WTC11 (cell line): ENCODE results near the gene ARSJ. TPM values are rescaled to one million over a fixed set of nuclear protein-coding genes. Genes with fewer than 3 reads are reported as not detected.
A peak's percentile ranks its signal among the peaks of the same experiment; 100 is the strongest.
"Not testable (repeated sequence)": the region's sequence is repeated elsewhere in the genome, so short reads cannot be mapped to it uniquely, and the experiment has no call there.

Experiments used
- ATAC-seq: fragments of 200-7000 bp; cut with Tn5 transposase; 2 replicates; pipeline ENCODE4 v1.10.0; 2021; ENCODE audit warnings: mild to moderate bottlenecking, moderate library complexity
- CTCF ChIA-PET: fragments of 300-600 bp; sonication (Branson Sonifier 250); formaldehyde crosslinking; loops from one replicate; lab custom pipeline; 2021; ENCODE audit warnings: antibody characterized with exemption; lab: Charles Lee
- POLR2A ChIA-PET: fragments of 350-600 bp; sonication (Branson Sonifier 250); formaldehyde crosslinking; loops from one replicate; lab custom pipeline; 2021; ENCODE audit warnings: antibody characterized with exemption; lab: Charles Lee
- DNase-seq: peaks from one replicate; pipeline ENCODE4 v3.0.0; 2021; ENCODE audit warnings: low spot score
- H3K27ac Mint-ChIP-seq: 2 replicates; pipeline ENCODE4 v1.8.0; 2021; ENCODE audit warnings: mixed read lengths
- H3K27me3 Mint-ChIP-seq: 2 replicates; pipeline ENCODE4 v1.8.0; 2021; ENCODE audit warnings: low read depth, mild to moderate bottlenecking, moderate library complexity, mixed read lengths
- H3K36me3 Mint-ChIP-seq: 2 replicates; pipeline ENCODE4 v1.8.0; 2021; ENCODE audit warnings: mixed read lengths
- H3K4me1 Mint-ChIP-seq: 2 replicates; pipeline ENCODE4 v1.8.0; 2022; ENCODE audit warnings: mixed read lengths
- H3K4me3 Mint-ChIP-seq: 2 replicates; pipeline ENCODE4 v1.8.0; 2021; ENCODE audit warnings: mild to moderate bottlenecking, moderate library complexity, mixed read lengths
- H3K9me3 Mint-ChIP-seq: 2 replicates; pipeline ENCODE4 v1.8.0; 2021; ENCODE audit warnings: mixed read lengths
- E2F1 ChIP-seq: sonication (generic); formaldehyde crosslinking; IDR thresholded peaks from 2 replicates; pipeline ENCODE4 v1.8.0; 2022; ENCODE audit warnings: mild to moderate bottlenecking, missing genetic modification reagents
- NR3C1 ChIP-seq: sonication (generic); formaldehyde crosslinking; conservative IDR thresholded peaks from 2 replicates; pipeline ENCODE4 v1.8.1; 2023; ENCODE audit warnings: low read depth, mild to moderate bottlenecking, missing genetic modification reagents
- SMAD4 ChIP-seq: sonication (generic); formaldehyde crosslinking; IDR thresholded peaks from 2 replicates; pipeline ENCODE4 v1.8.0; 2022; ENCODE audit warnings: mild to moderate bottlenecking, missing genetic modification reagents
- ZNF138 ChIP-seq: sonication (generic); formaldehyde crosslinking; conservative IDR thresholded peaks from 2 replicates; pipeline ENCODE4 v1.8.1; 2022; ENCODE audit warnings: mild to moderate bottlenecking, moderate library complexity, missing genetic modification reagents
- ZNF232 ChIP-seq: sonication (generic); formaldehyde crosslinking; IDR thresholded peaks from 2 replicates; pipeline ENCODE4 v1.8.0; 2022; ENCODE audit warnings: mild to moderate bottlenecking, missing genetic modification reagents
- total RNA-seq: library from RNA; stranded (reverse); gene quantifications from 3 replicates; pipeline ENCODE4 v1.2.3, GENCODE V29; 2021
- TF ChIP-seq, protein P1 (sequence below): sonication (generic); formaldehyde crosslinking; IDR thresholded peaks from 2 replicates; pipeline ENCODE4 v1.8.1; 2023; ENCODE audit warnings: mild to moderate bottlenecking, missing genetic modification reagents
- TF ChIP-seq, protein P2 (sequence below): sonication (generic); formaldehyde crosslinking; IDR thresholded peaks from 2 replicates; pipeline ENCODE4 v1.8.0; 2022; ENCODE audit warnings: mild to moderate bottlenecking, missing genetic modification reagents
- TF ChIP-seq, protein P3 (sequence below): sonication (generic); formaldehyde crosslinking; IDR thresholded peaks from 2 replicates; pipeline ENCODE4 v1.8.1; 2022; ENCODE audit warnings: low read depth, missing genetic modification reagents, borderline replicate concordance
- TF ChIP-seq, protein P4 (sequence below): sonication (generic); formaldehyde crosslinking; IDR thresholded peaks from 2 replicates; pipeline ENCODE4 v1.8.1; 2023; ENCODE audit warnings: mild to moderate bottlenecking, moderate library complexity, missing genetic modification reagents
- TF ChIP-seq, protein P5 (sequence below): sonication (generic); formaldehyde crosslinking; IDR thresholded peaks from 2 replicates; pipeline ENCODE4 v1.8.1; 2022; ENCODE audit warnings: mild to moderate bottlenecking, moderate library complexity, missing genetic modification reagents

Gene ARSJ
- total RNA-seq, 1 experiment from 2014 or later, result 6.6 TPM

DNA sequence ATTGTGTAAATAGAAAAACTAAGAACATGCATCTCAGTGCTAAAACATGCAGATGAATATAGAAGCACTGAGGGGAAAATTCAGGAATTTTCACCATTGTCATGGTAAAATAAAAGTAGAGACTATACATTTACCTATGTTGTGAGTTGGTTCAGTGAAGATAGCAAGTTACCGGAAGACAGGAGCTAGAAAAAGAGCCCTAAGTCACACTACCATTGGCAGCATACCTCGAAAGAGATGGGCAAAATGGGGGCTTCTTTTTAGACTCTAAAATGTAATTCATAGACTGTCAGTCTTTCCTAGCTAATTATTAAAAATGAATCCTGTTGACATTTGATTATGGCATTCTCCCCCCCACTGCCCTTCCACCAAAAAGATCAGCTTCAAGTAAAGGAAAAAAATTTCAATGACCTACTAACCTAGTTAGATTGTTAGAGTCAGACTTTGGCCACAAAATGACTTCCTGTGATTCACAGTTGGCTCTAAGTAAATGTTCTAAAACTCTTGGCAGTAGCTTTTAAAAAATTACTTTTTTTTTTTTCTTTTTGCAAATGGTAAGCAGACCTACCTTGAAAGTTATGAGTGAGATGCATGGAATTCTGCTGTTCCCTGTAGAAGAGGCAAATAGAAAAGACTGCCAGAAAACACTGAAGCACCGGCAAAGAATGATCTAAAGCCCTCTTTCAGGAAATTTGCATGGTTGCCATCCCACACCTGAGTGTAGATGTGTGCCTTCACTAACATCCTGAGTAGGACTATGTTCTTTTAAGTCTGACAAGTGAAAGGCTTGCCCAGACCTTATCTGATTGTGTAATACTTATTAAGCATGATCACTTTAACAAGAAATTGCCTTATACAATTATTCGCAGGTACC is 26.4 kb upstream of the ARSJ start:
- Mint-ChIP-seq H3K9me3 (peaks cover 6% of the 10 kb centered on the region; the same call in 1 of the 2 replicates), H3K4me3 (no peak overlapping the region), H3K4me1 (peaks cover 32% of the 10 kb centered on the region), H3K27me3 (no peaks in the 10 kb centered on the region), H3K36me3 (no peaks in the 10 kb centered on the region), H3K27ac (no peak overlapping the region)
- DNase-seq, result no peak
- no peak for TF ChIP-seq NR3C1 (CRISPR knock-in tag)
- no peak for TF ChIP-seq ZNF138 (CRISPR knock-in tag)
- TF ChIP-seq, protein P1, sequence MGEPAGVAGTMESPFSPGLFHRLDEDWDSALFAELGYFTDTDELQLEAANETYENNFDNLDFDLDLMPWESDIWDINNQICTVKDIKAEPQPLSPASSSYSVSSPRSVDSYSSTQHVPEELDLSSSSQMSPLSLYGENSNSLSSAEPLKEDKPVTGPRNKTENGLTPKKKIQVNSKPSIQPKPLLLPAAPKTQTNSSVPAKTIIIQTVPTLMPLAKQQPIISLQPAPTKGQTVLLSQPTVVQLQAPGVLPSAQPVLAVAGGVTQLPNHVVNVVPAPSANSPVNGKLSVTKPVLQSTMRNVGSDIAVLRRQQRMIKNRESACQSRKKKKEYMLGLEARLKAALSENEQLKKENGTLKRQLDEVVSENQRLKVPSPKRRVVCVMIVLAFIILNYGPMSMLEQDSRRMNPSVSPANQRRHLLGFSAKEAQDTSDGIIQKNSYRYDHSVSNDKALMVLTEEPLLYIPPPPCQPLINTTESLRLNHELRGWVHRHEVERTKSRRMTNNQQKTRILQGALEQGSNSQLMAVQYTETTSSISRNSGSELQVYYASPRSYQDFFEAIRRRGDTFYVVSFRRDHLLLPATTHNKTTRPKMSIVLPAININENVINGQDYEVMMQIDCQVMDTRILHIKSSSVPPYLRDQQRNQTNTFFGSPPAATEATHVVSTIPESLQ, result no peak
- TF ChIP-seq, protein P2, sequence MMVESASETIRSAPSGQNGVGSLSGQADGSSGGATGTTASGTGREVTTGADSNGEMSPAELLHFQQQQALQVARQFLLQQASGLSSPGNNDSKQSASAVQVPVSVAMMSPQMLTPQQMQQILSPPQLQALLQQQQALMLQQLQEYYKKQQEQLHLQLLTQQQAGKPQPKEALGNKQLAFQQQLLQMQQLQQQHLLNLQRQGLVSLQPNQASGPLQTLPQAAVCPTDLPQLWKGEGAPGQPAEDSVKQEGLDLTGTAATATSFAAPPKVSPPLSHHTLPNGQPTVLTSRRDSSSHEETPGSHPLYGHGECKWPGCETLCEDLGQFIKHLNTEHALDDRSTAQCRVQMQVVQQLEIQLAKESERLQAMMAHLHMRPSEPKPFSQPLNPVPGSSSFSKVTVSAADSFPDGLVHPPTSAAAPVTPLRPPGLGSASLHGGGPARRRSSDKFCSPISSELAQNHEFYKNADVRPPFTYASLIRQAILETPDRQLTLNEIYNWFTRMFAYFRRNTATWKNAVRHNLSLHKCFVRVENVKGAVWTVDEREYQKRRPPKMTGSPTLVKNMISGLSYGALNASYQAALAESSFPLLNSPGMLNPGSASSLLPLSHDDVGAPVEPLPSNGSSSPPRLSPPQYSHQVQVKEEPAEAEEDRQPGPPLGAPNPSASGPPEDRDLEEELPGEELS (CRISPR knock-in tag), result no peak
- TF ChIP-seq ZNF232 (CRISPR knock-in tag), result no peak
- TF ChIP-seq, protein P3, sequence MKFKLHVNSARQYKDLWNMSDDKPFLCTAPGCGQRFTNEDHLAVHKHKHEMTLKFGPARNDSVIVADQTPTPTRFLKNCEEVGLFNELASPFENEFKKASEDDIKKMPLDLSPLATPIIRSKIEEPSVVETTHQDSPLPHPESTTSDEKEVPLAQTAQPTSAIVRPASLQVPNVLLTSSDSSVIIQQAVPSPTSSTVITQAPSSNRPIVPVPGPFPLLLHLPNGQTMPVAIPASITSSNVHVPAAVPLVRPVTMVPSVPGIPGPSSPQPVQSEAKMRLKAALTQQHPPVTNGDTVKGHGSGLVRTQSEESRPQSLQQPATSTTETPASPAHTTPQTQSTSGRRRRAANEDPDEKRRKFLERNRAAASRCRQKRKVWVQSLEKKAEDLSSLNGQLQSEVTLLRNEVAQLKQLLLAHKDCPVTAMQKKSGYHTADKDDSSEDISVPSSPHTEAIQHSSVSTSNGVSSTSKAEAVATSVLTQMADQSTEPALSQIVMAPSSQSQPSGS (CRISPR knock-in tag), result no peak
- TF ChIP-seq, protein P4, sequence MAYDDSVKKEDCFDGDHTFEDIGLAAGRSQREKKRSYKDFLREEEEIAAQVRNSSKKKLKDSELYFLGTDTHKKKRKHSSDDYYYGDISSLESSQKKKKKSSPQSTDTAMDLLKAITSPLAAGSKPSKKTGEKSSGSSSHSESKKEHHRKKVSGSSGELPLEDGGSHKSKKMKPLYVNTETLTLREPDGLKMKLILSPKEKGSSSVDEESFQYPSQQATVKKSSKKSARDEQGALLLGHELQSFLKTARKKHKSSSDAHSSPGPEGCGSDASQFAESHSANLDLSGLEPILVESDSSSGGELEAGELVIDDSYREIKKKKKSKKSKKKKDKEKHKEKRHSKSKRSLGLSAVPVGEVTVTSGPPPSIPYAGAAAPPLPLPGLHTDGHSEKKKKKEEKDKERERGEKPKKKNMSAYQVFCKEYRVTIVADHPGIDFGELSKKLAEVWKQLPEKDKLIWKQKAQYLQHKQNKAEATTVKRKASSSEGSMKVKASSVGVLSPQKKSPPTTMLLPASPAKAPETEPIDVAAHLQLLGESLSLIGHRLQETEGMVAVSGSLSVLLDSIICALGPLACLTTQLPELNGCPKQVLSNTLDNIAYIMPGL (CRISPR knock-in tag), result no peak
- TF ChIP-seq E2F1, result no peak
- no peak for TF ChIP-seq SMAD4 (CRISPR knock-in tag)
- TF ChIP-seq, protein P5, sequence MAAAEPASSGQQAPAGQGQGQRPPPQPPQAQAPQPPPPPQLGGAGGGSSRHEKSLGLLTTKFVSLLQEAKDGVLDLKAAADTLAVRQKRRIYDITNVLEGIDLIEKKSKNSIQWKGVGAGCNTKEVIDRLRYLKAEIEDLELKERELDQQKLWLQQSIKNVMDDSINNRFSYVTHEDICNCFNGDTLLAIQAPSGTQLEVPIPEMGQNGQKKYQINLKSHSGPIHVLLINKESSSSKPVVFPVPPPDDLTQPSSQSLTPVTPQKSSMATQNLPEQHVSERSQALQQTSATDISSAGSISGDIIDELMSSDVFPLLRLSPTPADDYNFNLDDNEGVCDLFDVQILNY, result no peak
- ChIA-PET POLR2A (no interaction called here), CTCF (no interaction called here)
- peak; percentile 34; the same call in 1 of the 2 replicates for ATAC-seq

- CTCF ChIA-PET, POLR2A ChIA-PET, H3K27me3 Mint-ChIP-seq, H3K36me3 Mint-ChIP-seq, H3K9me3 Mint-ChIP-seq, DNase-seq, H3K4me3 Mint-ChIP-seq, H3K27ac Mint-ChIP-seq, ATAC-seq: not testable (repeated sequence)
- H3K4me1 Mint-ChIP-seq, result peaks cover 32% of the 10 kb centered on the region
Measured at GRCh38 chr4:114004483-114005226, 25.2 kb upstream of the ARSJ start.
